NT2/D1 (cell line): Measurements from ENCODE around the gene CD48.
"Not testable (repeated sequence)": the region's sequence is repeated elsewhere in the genome, so short reads cannot be mapped to it uniquely, and the experiment has no call there.

Experiments used
- DNase-seq: peaks from one replicate; pipeline ENCODE4 v3.0.0-alpha.2; 2011; ENCODE audit warnings: low read depth, low spot score
- H3K27me3 ChIP-seq: 2 replicates; pipeline ENCODE4 v1.6.0; 2011; ENCODE audit warnings: mild to moderate bottlenecking; ENCODE audit not compliant: insufficient read length, insufficient read depth
- H3K36me3 ChIP-seq: 2 replicates; pipeline ENCODE4 v1.6.1; 2011; ENCODE audit warnings: mild to moderate bottlenecking, low read length, mixed read lengths; ENCODE audit not compliant: insufficient read depth, insufficient read length
- H3K4me1 ChIP-seq: 2 replicates; pipeline ENCODE4 v1.5.1; 2011; ENCODE audit not compliant: insufficient read depth, insufficient read length
- H3K4me3 ChIP-seq: 2 replicates; pipeline ENCODE4 v1.5.1; 2011; ENCODE audit warnings: low read depth; ENCODE audit not compliant: insufficient read length
- H3K9ac ChIP-seq: 2 replicates; pipeline ENCODE4 v1.6.0; 2011; ENCODE audit warnings: low read depth; ENCODE audit not compliant: insufficient read length
- H3K9me3 ChIP-seq: 2 replicates; pipeline ENCODE4 v1.5.1; 2011; ENCODE audit warnings: mild to moderate bottlenecking, low read length; ENCODE audit not compliant: insufficient read depth
- SUZ12 ChIP-seq: IDR thresholded peaks from 2 replicates; pipeline ENCODE4 v1.6.1; 2011; ENCODE audit not compliant: insufficient read length, insufficient read depth; ENCODE audit errors: extremely low read depth
- YY1 ChIP-seq: IDR thresholded peaks from 2 replicates; pipeline ENCODE4 v1.6.1; 2011; ENCODE audit not compliant: insufficient read length, insufficient read depth
- ZNF274 ChIP-seq: IDR thresholded peaks from 2 replicates; pipeline ENCODE4 v1.6.1; 2011; ENCODE audit warnings: mild to moderate bottlenecking, low read depth, low read length

The CD48 gene

GRCh38 chr1:160741092-160741501 is 29.5 kb upstream of the CD48 start:
- H3K4me1 ChIP-seq, result no peaks in the 10 kb centered on the region
- TF ChIP-seq YY1, result no peak
- no peak for TF ChIP-seq ZNF274
- no peak for TF ChIP-seq SUZ12
- no peak overlapping the region for H3K9ac ChIP-seq
- no peaks in the 10 kb centered on the region for H3K36me3 ChIP-seq
- H3K9me3 ChIP-seq, result peaks cover 17% of the 10 kb centered on the region
- H3K4me3 ChIP-seq, result no peak overlapping the region
- no peaks in the 10 kb centered on the region for H3K27me3 ChIP-seq
- no peak for DNase-seq

GRCh38 chr1:160740133-160740688 is 28.6 kb upstream of the CD48 start:
- no peak for DNase-seq
- Histone ChIP-seq H3K9ac (no peak overlapping the region), H3K27me3 (no peaks in the 10 kb centered on the region), H3K36me3 (no peaks in the 10 kb centered on the region), H3K4me1 (no peaks in the 10 kb centered on the region), H3K4me3 (no peak overlapping the region), H3K9me3 (peaks cover 18% of the 10 kb centered on the region)
- TF ChIP-seq SUZ12, result no peak
- no peak for TF ChIP-seq ZNF274
- TF ChIP-seq YY1, result no peak

- no peaks in the 10 kb centered on the region for H3K36me3 ChIP-seq
- no peak within 1 kb of the TSS for H3K9ac ChIP-seq
- H3K4me1 ChIP-seq, result no peaks in the 10 kb centered on the region
- peaks cover 28% of the 10 kb centered on the region for H3K9me3 ChIP-seq
- H3K27me3 ChIP-seq, result no peaks in the 10 kb centered on the region
- TF ChIP-seq SUZ12, result no peak
- TF ChIP-seq YY1, result no peak
- TF ChIP-seq ZNF274, result no peak
- no peak within 1 kb of the TSS for H3K4me3 ChIP-seq
- no peak for DNase-seq
These were observed 27.5 kb upstream of the CD48 start, which contains the start of gene SLAMF7 for GRCh38 chr1:160739098-160739511. Gene SLAMF7, plus strand, starts transcription at chr1:160739247. Its CDS starts 55 bp downstream, at chr1:160739302.

- no peak for DNase-seq
- H3K4me3 ChIP-seq, result no peak overlapping the region
- TF ChIP-seq SUZ12 (no peak), ZNF274 (no peak), YY1 (no peak)
- no peaks in the 10 kb centered on the region for H3K36me3 ChIP-seq
- H3K9me3 ChIP-seq, result peaks cover 28% of the 10 kb centered on the region
- H3K4me1 ChIP-seq, result no peaks in the 10 kb centered on the region
- H3K27me3 ChIP-seq, result no peaks in the 10 kb centered on the region
- no peak overlapping the region for H3K9ac ChIP-seq
These were observed 26.6 kb upstream of the CD48 start for GRCh38 chr1:160738271-160738670.

GRCh38 chr1:160734301-160734700 is 22.7 kb upstream of the CD48 start:
- TF ChIP-seq YY1 (no peak), SUZ12 (no peak), ZNF274 (no peak)
- DNase-seq, result no peak
- Histone ChIP-seq H3K36me3 (no peaks in the 10 kb centered on the region), H3K27me3 (no peaks in the 10 kb centered on the region), H3K9me3 (peaks cover 28% of the 10 kb centered on the region), H3K9ac (no peak overlapping the region), H3K4me3 (no peak overlapping the region), H3K4me1 (no peaks in the 10 kb centered on the region)

- no peak overlapping the region for H3K4me3 ChIP-seq
These were observed 22.3 kb upstream of the CD48 start for GRCh38 chr1:160733898-160734297.

GRCh38 chr1:160731990-160732389 is 20.4 kb upstream of the CD48 start:
- Histone ChIP-seq H3K27me3 (no peaks in the 10 kb centered on the region), H3K9ac (no peak overlapping the region), H3K36me3 (no peaks in the 10 kb centered on the region), H3K9me3 (peaks cover 20% of the 10 kb centered on the region), H3K4me3 (no peak overlapping the region), H3K4me1 (no peaks in the 10 kb centered on the region)
- no peak for TF ChIP-seq YY1
- TF ChIP-seq ZNF274, result no peak
- no peak for TF ChIP-seq SUZ12
- DNase-seq, result no peak

More at GRCh38 chr1:160733898-160734297, 22.3 kb upstream of the CD48 start:
- no peaks in the 10 kb centered on the region for H3K4me1 ChIP-seq
- no peaks in the 10 kb centered on the region for H3K27me3 ChIP-seq
- H3K36me3 ChIP-seq, result no peaks in the 10 kb centered on the region
- TF ChIP-seq SUZ12 (no peak), YY1 (no peak), ZNF274 (no peak)
- DNase-seq, result no peak
- peaks cover 28% of the 10 kb centered on the region for H3K9me3 ChIP-seq
- no peak overlapping the region for H3K9ac ChIP-seq

- not testable (repeated sequence) for H3K4me3 ChIP-seq, H3K4me1 ChIP-seq, DNase-seq, H3K9ac ChIP-seq, H3K36me3 ChIP-seq, H3K27me3 ChIP-seq
- peaks cover 16% of the 10 kb centered on the region for H3K9me3 ChIP-seq
These were observed 19.9 kb upstream of the CD48 start for GRCh38 chr1:160731564-160731963.
